ENCODE measurements around the gene USP11.

Gene USP11

DNA sequence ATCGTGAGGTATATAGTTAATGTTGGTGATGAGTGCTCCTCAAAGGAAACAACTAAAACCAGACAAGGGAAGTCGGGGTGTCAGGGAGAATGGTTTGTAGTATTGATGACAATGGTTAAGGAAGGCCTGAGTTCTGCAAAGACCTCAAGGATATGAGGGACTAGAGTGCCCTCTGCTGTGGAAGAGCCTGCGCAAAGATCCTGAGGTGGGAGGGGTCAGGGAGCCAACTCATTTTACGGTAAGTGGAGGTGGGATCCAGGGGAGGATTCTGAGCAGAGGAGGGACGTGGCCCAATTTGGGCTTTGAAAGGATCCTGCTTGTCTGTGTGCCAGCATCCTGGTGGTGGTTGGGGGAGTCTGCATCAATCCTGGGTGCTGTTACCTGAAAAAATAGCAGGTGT, 27.8 kb upstream of the USP11 start:
- no peak for DNase-seq

DNA sequence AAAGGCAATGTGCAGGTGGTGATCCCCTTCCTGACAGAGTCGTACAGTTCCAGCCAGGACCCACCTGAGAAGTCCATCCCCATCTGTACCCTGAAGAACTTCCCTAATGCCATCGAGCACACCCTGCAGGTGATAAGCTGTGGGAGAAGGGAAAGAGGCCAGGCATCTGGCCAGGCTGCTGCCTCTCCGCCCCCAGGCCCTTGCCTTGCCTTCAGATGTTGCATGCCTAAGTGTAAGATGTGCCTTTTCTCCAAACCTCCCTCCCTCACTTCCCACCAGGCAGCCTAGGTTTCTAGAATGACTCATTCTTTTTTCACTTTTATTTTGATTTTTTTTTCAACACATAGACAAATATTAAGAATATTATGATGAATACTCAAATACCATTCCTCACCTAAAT, 26.5 kb upstream of the USP11 start:
- no peak for DNase-seq

DNA sequence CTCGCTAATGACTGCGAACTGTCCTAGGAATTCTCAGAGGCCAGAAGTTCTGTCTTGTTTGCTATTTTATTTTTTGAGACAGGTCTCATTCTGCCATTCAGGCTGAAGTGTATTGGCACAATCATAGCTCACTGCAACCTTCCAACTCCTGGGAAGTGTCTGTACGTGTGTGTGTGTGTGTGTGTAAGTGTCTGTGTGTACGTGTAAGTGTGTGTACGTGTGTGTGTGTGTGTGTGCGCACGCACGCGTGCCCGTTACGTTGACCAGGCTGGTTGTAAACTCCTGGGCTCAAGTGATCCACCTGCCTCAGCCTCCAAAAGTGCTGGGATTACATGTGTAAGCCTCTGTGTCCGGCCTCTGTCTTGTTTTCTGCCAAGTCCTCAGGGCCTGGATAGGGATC, 24.7 kb upstream of the USP11 start:
- DNase-seq, result no peak

DNA sequence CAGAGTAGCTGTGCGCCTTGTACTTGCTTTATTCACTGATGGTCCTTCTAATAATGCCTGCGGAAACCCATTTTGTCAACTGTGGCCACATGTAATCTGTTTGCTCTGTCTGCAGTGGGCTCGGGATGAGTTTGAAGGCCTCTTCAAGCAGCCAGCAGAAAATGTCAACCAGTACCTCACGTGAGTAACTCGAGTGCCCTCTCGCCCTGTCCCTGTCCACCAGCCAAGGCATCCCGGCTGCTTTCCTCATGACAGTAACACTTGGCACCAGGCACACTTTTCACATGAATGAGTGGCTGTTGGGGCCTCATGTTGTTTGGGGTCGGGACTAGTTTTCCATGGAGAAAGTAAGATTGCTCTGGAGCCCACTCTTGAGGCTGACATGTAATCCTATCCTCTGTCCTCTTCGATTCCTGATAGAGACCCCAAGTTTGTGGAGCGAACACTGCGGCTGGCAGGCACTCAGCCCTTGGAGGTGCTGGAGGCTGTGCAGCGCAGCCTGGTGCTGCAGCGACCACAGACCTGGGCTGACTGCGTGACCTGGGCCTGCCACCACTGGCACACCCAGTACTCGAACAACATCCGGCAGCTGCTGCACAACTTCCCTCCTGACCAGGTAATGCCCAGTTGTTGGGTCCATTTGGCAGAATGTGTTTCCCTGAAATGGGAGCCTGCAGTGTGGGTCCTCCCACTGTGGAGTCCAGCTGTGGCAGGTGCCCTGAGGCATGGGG, 23.1 kb upstream of the USP11 start:
- DNase-seq, result no peak

DNA sequence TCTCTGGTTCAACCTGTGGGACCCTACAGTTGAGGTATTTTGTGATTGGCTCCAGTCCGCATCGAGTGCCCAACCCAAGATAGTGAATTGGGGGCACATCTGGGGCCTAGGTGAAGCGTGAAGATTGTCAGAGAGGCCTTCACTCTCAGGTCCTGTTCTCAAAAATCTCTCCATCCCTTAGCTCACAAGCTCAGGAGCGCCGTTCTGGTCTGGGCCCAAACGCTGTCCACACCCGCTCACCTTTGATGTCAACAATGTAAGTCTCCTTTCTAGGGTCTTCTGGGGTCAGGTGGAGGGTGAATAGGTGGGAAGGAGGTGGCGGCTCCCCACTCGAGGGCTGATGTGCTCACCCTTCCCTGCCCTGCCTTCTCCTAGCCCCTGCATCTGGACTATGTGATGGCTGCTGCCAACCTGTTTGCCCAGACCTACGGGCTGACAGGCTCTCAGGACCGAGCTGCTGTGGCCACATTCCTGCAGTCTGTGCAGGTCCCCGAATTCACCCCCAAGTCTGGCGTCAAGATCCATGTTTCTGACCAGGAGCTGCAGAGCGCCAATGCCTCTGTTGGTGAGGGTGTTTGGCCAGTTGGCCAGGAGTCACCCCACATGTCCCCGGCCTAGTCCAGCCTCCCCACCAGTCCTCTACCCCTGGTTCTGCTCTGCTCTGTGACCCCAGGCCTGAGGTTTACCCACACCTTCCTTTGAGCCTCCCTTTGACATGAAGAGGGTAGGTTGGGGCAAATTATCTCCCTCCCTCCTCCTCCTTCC, 22.0 kb upstream of the USP11 start:
- DNase-seq, result no peak

DNA sequence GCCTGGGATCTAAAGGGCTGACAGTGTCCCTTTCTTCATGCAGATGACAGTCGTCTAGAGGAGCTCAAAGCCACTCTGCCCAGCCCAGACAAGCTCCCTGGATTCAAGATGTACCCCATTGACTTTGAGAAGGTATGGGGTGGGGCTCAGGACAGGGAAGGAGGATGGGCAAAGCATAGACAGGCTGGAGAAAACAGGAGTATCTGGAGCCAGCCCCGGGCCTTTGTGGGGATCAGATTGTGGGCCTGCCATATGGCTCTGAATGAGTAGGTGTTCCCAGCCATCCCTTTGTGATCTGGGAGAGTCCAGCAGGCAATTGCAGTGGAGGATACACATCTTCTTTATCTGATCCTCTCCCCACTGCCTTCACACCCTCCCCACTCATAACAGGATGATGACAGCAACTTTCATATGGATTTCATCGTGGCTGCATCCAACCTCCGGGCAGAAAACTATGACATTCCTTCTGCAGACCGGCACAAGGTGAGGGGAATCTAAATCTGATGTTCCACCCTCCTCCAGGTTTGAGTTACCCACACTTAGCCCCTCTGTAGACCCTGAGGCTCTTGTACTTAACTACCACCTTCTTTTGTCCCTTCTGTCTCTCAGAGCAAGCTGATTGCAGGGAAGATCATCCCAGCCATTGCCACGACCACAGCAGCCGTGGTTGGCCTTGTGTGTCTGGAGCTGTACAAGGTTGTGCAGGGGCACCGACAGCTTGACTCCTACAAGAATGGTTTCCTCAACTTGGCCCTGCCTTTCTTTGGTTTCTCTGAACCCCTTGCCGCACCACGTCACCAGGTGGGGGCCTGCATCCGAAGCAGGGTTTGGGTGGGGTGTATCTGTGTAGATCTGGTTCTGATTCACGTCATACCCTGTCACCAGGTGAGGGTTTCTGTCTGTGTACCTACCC, 20.2 kb upstream of the USP11 start:
- DNase-seq, result no peak

DNA sequence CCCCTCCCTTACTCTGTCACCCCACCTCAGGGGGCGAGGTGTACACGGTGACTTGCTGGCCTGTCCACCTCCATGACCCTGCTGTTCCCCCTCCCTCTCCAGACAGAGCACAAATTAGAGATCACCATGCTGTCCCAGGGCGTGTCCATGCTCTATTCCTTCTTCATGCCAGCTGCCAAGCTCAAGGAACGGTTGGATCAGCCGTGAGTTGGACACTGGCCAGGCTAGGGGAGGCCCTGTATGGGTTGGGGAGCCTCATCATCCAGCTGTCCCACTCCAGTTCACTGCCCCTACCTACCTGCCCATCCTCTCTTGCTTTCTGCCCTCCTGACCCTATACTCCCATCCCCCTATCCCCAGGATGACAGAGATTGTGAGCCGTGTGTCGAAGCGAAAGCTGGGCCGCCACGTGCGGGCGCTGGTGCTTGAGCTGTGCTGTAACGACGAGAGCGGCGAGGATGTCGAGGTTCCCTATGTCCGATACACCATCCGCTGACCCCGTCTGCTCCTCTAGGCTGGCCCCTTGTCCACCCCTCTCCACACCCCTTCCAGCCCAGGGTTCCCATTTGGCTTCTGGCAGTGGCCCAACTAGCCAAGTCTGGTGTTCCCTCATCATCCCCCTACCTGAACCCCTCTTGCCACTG, 18.3 kb upstream of the USP11 start:
- DNase-seq, result no peak

DNA sequence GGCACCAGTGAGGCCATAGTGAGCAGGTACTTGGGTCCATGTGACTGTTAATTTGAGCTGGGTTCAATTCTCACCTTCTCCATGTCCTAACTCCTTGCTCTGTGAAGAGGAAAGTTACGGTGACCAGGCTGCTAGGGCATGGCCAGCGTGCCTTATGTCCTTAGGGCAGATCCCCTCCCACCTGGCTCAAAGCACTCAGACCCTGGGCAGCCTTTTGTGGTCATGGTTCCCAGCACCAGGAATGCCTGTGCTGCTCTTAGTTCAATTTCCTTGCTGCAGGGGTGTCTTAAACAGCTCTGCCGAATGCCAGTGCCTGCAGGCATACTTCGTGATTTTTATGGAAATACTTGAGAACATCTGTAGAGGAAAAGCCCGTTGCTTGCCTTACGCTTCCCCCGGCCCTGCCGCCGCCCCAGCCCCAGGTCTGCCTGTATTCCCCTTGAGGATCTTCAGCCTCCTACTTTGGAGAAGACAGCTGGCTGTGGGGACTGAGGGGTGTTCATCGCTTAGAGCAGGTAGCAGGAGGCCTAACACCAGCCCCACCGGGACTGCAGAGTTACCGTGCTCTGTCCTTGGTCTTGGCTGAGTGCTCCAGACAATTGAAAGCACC, 17.4 kb upstream of the USP11 start:
- DNase-seq, result no peak

DNA sequence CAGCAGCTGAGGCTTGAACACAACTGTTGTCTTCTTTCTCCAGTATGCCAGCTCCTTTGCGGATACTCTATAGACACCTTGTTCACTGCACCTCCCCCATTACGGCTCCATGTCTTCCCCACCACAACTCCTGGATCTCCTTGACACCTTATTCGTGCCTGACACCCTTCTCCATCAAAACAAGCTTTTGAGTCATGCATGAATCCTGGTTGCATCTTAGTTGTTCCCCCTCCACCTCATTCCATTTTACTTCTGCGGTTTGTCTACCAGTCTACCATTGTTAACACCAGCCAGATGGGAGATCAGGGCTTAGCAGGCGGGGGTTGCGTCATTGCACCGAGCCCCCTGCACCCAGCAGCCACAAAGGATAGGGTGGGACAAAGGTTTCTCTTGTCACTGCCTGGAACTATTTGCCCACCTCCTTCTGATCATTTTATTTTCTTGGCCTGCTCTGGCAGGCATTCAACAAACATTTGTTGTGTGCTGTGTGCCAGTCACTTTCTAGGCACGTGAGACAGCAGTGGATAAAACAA, 16.4 kb upstream of the USP11 start:
- DNase-seq, result no peak

DNA sequence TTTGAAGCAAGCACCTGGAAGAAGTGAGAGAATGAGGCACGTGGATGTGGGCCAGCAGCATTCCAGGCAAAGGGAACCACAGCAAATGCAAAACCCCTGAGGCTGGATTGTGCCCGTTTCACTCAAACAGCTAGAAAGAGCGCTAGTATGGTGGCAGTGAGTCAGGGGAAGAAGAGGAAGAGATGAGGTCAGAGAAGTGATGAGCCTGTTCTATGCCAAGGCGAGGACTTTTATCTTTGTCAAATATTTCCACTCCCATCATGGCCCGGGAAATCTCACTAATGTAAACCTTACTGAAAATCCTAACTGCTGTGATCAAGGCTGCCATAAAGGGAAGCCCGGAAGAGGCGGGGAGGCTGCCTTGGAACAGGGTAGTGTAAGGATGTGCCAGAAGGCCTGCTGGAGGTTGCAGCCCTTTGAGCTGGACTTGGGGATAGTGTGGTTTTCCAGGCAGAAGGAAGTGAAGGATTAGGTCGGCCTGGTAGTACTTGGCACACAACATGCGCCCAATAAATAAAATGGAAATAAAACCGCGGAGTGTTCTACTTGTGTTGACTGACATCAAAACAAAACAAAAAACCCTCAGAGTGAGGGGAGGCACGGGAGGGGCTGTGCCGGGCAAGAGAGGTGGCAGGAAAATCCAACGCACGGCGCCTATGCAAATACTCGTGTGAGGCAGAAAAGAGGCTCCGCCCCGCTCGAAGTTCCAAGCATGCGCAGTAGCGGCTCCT, 15.5 kb upstream of the USP11 start:
- peak in 1 of 2 experiments; percentile 30 for DNase-seq

DNA sequence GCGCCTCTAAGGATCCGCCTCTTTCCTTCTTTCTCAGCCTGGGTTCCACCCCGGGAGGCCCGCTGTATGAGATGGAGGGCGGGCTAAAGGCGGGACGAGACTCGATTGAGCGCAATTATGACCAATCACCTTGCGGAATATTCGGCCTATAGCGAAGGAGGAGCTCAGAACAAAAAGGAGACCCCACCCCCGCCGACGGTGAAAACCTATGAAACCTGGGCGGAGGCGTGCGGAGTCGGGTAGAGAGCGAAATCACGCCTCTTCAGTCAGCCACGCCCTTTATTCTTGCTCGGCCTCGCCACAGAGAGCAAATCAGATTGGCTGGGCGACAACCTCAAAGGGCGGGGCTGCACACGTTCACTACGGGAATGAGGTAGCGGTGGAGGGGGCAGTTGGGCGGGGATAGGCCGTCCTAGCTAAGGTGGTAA, 14.9 kb upstream of the USP11 start:
- peak; percentile 94 to 96 for DNase-seq

DNA sequence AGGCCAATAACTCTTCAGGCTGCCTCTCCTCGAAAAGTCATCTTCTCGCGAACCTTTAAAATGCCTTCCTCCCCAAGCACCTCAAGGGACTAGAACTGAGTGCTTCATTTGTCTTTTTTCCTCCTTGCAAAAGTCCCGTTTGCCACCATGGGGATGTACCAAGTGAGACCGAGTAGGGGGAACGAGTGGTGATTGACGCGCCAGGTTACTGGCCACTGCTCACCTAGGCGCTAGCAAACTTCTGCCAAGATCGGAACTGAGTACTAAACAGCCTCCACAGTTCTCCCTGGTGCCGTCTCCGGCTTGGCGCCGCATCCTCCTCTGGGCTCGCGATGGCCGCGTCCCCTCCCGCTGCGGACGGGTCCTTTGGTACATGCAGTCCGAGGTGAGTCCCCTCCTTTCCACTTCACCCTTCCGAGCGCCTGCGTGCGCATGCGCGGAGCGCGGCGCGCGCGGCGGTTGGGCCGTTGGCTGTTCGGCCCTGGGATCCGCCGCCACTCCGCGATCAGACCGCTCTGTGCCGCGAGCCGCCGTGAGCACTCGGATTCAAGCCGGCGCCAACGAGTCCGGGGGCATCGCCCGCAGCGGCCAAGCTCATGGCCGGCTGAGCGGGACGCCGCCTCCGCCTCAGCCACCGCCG, 14.4 kb upstream of the USP11 start, which contains the start of gene CDK16:
Gene CDK16 (plus strand): TSS at position 402 of the 640 bp plus-strand sequence. CDS start 4,877 bp downstream, outside the sequence.
- DNase-seq, result peak; percentile 59 to 64

DNA sequence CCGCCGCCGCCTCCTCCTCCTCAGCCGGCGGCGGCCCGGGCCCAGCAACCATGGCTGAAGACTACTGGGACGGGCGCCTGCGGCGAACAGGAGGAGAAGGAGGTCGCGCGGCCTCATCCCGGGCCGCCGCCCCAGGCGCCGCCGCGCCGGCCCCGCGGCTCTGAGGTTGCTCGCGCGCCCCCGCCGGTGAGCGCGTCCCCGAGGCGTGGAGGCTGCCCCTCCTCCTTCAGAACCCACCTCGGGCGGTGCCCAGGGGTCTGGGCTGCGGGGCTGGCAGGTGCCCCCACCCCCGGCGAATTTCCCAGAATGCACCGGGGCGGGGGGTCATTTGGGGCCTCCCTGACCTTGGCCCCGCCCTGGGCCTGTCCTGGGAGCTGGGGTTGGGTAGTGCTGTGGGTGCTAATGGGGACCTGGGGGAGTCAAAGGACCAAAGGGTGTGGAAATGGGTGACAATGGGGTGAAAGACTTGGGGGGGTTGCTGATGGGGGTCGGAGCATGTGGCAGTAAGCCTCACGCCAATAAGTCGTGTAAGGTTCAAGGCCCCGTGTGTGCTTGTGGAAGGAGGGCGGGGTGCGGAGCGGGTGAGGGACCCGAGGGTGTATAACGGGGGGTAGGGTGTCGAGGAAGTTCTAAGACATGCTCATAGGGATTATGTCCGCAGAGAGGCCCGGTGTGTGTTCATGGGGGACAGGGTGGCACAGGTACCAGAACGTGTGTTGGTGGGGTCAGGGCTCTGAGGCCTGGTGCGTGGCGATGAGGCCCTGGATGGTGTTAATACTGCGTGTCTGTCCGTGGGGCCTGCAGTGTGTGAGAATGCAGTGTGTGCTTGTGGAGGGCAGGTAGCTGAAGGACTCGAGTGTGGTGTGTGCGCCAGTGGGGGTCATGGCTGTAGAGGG, 13.6 kb upstream of the USP11 start:
- peak; percentile 48 to 62 for DNase-seq

DNA sequence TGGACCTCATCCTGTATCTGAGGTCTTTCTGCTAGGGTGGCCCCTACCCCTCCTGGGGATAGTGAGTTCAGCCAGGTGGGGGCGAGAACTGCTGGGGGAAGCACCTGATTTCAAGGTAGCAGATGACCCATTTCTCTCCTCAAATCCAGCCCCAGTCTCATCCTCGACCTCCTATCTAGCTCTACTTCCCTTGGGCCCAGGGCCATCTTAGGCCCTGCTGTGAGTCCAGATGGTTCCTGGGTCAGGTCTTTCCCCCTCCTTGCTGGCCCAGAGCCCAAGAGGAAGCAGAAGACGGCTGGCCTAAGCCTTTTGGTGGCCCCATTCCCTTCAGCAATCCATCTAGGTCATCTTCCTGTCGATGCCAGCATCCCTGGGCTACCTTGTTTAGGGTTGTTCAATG, 11.1 kb upstream of the USP11 start:
- DNase-seq, result no peak

DNA sequence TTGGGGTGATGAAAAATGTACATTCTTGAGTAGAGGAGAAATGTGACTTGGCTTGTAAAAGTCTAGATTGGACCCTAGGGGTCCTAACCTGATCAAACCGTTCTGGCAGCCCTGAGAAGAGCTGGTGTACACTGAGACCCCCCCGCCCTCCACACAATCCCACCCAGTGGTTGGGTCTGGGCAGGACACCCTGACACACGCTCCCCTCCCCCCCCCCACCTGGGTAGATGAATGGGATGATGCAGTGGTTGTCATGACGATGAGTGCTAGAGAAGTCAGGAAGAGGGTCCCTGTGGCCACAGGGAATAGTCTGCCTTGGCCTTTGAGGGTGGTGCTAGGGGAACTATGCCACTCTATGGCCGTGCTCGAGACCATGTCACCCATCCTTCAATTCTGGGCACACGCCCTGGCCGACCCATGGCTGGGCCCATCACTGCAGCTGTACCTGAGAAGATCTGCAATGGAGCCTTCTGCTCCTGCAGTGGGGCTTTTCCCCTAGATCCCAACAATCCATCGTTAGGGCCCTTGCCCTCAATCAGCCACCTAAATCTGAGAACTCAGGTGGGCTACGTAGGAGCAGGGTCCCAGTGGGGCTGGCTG, 10.0 kb upstream of the USP11 start:
- DNase-seq, result no peak

DNA sequence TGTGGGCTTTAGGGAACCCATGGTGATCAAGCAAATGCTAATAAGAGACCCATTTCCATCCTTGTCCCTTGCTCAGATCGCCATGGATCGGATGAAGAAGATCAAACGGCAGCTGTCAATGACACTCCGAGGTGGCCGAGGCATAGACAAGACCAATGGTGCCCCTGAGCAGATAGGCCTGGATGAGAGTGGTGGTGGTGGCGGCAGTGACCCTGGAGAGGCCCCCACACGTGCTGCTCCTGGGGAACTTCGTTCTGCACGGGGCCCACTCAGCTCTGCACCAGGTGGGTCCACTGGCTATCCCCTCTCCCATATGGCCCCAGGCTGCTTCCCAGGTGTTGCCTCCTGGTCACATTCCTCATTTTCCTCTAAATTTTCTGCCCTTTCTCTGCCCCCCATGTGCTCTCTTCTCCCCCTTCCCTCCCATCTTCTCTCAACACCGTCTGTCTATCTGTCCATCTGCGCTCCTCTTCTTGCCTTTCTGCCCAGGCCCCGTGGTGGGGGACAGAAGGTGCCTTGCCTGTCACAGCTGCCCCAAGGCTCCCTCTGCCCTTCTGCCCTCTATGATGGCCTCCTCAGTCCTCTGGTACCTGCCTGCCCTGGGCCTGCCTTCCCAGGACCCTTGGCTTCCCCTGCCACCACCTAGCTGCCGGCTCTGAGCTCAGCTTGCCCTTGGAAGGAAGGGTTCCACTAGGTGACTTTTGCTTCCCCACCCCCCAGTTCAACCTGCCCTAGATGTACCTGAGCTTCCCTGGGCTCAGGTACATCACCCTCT, 9.1 kb upstream of the USP11 start:
- DNase-seq, result no peak

DNA sequence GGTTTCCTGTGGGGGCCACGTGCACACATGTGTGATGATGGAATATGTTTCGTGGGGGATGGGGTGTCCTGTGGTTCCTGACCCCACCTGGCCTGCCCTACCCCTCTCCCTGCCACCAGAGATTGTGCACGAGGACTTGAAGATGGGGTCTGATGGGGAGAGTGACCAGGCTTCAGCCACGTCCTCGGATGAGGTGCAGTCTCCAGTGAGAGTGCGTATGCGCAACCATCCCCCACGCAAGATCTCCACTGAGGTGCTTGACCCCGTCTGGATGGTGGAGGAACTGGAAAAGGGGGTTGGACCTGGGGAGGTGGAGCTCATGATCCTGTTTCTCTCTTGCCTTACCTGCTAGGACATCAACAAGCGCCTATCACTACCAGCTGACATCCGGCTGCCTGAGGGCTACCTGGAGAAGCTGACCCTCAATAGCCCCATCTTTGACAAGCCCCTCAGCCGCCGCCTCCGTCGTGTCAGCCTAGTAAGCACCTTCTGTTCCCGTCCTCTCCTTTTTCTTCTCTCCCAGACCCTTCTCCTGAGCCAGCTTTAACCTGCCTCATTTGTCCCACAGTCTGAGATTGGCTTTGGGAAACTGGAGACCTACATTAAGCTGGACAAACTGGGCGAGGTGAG, 8.4 kb upstream of the USP11 start:
- no peak for DNase-seq

DNA sequence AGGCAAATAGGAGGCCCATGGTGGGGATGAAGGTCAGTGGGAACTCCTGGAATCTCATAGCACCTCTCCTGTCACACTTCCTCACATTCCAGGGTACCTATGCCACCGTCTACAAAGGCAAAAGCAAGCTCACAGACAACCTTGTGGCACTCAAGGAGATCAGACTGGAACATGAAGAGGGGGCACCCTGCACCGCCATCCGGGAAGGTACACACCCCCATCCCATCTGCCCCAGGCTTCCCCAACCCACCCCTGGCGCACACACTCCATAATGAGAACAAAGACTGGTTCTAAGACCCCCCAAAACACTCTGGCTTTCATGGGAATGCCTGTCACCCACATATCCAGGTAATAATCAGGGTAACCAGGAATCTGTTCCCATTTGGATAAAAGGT, 7.9 kb upstream of the USP11 start:
- no peak for DNase-seq

Data from activated CD4-positive, alpha-beta T cell treated with anti-CD3 and anti-CD28 coated beads, Interleukin-2, amount 50 U/mL, for 48 hours (primary cell).